WERI-Rb-1 (cell line): ENCODE data around the gene CBR3.

Experiments
- DNase-seq: peaks from one replicate; pipeline ENCODE4 v3.0.0-alpha.2; 2020
- H3K27ac ChIP-seq: fragments of 250-450 bp; sonication (Bioruptor Pico); 2 replicates; pipeline ENCODE4 v1.5.1; 2020; ENCODE audit warnings: mild to moderate bottlenecking, moderate library complexity
- H3K27me3 ChIP-seq: fragments of 250-450 bp; sonication (Bioruptor Pico); 2 replicates; pipeline ENCODE4 v1.5.1; 2021; ENCODE audit warnings: mild to moderate bottlenecking, low read depth, moderate library complexity; ENCODE audit not compliant: insufficient read depth, severe bottlenecking
- H3K36me3 ChIP-seq: fragments of 250-450 bp; sonication (Bioruptor Pico); 2 replicates; pipeline ENCODE4 v1.5.1; 2020; ENCODE audit warnings: mild to moderate bottlenecking, moderate library complexity
- H3K4me3 ChIP-seq: 2 replicates; pipeline ENCODE4 v1.5.1; 2011; ENCODE audit warnings: low read depth, mild to moderate bottlenecking, control low read depth, low read length
- H3K9me3 ChIP-seq: fragments of 250-450 bp; sonication (Bioruptor Pico); 2 replicates; pipeline ENCODE4 v1.5.1; 2021; ENCODE audit warnings: mild to moderate bottlenecking, moderate library complexity; ENCODE audit not compliant: severe bottlenecking
- CTCF ChIP-seq: IDR thresholded peaks from 2 replicates; pipeline ENCODE4 v1.5.1; 2011; ENCODE audit warnings: low read depth, mild to moderate bottlenecking, control low read depth, inconsistent platforms, low read length

CBR3 gene

GRCh38 chr21:36134803-36135390 lies at the start of gene CBR3:
Gene CBR3, plus strand, starts transcription at chr21:36135079. Its CDS starts 114 bp downstream, at chr21:36135193.
- Histone ChIP-seq H3K9me3 (no peaks in the 10 kb centered on the region), H3K27me3 (peaks cover 9% of the 10 kb centered on the region), H3K27ac (peak within 1 kb of the TSS; percentile 16), H3K4me3 (peak within 1 kb of the TSS; percentile 84), H3K36me3 (no peaks in the 10 kb centered on the region)
- peak; percentile 43 for DNase-seq
- no peak for TF ChIP-seq CTCF

DNA sequence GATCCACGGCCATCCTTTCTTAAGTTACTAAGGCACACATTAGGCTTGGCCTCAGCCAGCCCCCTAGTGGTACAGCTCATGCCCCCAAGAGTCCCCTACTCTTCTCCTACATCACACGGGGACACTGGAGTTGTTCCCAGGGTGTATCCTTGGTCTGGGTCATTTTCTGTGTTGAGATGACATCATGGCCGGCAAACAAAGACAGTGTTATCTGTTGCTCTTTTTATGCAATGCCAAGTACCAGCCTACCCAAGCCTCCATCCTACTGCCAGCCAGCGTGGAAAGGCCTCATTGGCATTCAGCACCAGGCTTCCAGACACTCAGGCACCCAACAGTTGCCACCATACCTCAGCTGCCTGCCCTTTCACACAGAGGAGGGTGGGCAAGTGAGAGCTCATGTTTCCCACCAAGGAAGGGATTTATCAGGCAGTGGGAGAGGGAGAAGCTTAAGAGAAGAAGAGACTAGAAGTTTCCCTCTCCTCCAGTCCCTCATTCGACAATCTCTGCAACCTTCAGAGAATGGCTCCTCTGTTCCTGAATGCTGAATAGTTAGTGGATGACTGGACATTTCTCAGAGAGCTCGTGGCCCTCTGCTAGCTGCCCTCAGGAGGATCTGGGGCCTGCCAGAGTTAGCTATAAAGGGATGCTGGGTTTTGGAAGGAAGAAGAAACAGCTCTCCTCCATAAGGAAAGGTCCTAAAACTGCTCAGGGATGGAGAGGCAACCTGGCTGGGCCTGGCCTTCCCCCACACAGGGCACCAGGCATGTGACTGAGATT lies 47.3 kb upstream of the CBR3 start:
- Histone ChIP-seq H3K36me3 (no peaks in the 10 kb centered on the region), H3K27ac (no peak overlapping the region), H3K9me3 (peaks cover 1% of the 10 kb centered on the region), H3K4me3 (no peak overlapping the region), H3K27me3 (no peaks in the 10 kb centered on the region)
- peak; percentile 48; the same call in 1 of the 2 replicates for TF ChIP-seq CTCF
- peak; percentile 31 for DNase-seq

DNA sequence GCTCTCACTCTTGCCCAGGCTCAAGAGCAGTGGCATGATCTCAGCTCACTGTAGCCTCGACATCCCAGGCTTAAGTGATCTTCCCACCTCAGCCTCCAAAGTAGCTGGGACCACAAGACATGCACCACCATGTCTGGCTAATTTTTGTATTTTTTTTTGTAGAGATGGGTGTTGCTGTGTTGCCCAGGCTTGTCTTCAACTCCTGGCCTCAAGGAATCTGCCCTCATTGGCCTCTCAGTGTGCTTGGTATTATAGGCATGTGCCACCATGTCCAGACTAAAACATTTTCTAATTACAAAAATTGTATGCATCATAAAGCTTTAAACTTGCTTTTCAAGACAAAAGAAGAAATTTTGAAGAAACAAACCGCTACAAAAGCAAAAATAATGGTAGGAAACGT lies 44.9 kb upstream of the CBR3 start:
- Histone ChIP-seq H3K36me3 (no peaks in the 10 kb centered on the region), H3K4me3 (no peak overlapping the region), H3K27me3 (no peaks in the 10 kb centered on the region), H3K27ac (no peak overlapping the region), H3K9me3 (peaks cover 23% of the 10 kb centered on the region)
- DNase-seq = no peak
- TF ChIP-seq CTCF = no peak

- DNase-seq = no peak
- no peak for TF ChIP-seq CTCF
- Histone ChIP-seq H3K27me3 (no peaks in the 10 kb centered on the region), H3K27ac (no peak overlapping the region), H3K4me3 (no peak overlapping the region), H3K36me3 (no peaks in the 10 kb centered on the region), H3K9me3 (peaks cover 28% of the 10 kb centered on the region)
Measured at GRCh38 chr21:36092681-36093080, 42.2 kb upstream of the CBR3 start.

- TF ChIP-seq CTCF = no peak
Measured at GRCh38 chr21:36093512-36093911, 41.4 kb upstream of the CBR3 start.

More at GRCh38 chr21:36093512-36093911, 41.4 kb upstream of the CBR3 start:
- Histone ChIP-seq H3K27ac (no peak overlapping the region), H3K36me3 (no peaks in the 10 kb centered on the region), H3K4me3 (no peak overlapping the region), H3K27me3 (no peaks in the 10 kb centered on the region), H3K9me3 (peaks cover 28% of the 10 kb centered on the region)
- no peak for DNase-seq
